GM21786 (cell line): ENCODE data around the gene RAB11FIP3.

Source experiments
- ATAC-seq: cut with Tn5 transposase; IDR thresholded peaks from one replicate; pipeline ENCODE4 v1.9.1; 2021; ENCODE audit not compliant: unreplicated experiment

Gene RAB11FIP3

GRCh38 chr16:515175-515938 is 89.9 kb downstream of the RAB11FIP3 start:
- no peak for ATAC-seq

- ATAC-seq = no peak
These were observed 90.4 kb downstream of the RAB11FIP3 start for GRCh38 chr16:515939-516226.

DNA sequence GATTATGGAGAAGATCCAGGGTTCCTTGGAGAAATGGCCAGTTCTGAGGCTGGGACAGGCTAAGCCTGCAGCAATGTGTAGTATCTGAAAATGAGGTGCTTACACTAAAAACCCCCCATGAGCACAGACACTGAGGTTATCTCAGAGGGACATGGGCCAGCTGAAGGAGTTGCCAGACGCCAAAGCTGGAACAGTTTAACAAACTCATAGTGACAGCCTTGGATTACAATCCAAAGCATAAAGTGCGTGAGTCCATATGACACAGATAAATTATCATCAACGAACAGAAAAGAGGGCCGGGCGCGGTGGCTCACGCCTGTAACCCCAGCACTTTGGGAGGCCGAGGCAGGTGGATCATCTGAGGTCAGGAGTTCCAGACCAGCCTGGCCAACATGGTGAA is 90.9 kb downstream of the RAB11FIP3 start:
- no peak for ATAC-seq

DNA sequence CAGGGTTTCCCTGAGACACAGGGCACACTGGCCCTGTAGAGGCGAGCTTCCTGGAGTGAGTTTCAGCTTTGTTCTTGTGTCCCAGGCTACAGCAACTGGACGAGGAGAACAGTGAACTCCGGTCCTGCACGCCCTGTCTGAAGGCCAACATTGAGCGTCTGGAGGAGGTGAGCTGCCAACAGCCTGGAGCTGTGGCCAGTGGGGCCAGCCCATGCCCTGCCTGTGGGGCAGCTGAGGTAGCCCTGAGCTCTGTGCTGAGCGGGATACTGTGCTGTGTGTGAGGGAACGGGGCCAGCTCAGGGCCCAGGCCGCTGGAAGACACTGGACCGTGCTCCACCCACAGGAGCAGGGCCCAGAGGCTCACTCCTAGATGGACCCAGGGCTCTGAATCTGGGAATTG is 93.4 kb downstream of the RAB11FIP3 start:
- no peak for ATAC-seq

DNA sequence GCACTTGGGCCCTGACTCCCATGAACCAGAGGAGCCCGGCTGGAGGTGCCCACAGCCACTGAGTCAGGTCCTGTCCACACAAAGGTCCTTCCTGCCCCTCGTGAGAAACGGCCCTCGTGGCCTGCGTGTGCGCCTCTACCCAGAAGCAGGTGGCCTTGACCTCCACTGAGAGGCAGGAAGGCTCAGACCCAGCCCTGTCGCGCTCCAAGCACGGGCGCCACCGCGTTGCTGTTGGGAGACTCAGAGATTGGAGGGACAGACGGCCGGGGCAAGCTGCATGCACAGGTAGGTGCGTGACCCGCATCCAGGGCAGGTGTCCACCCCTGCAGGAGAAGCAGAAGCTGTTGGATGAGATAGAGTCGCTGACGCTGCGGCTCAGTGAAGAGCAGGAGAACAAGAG is 94.0 kb downstream of the RAB11FIP3 start:
- ATAC-seq = no peak

DNA sequence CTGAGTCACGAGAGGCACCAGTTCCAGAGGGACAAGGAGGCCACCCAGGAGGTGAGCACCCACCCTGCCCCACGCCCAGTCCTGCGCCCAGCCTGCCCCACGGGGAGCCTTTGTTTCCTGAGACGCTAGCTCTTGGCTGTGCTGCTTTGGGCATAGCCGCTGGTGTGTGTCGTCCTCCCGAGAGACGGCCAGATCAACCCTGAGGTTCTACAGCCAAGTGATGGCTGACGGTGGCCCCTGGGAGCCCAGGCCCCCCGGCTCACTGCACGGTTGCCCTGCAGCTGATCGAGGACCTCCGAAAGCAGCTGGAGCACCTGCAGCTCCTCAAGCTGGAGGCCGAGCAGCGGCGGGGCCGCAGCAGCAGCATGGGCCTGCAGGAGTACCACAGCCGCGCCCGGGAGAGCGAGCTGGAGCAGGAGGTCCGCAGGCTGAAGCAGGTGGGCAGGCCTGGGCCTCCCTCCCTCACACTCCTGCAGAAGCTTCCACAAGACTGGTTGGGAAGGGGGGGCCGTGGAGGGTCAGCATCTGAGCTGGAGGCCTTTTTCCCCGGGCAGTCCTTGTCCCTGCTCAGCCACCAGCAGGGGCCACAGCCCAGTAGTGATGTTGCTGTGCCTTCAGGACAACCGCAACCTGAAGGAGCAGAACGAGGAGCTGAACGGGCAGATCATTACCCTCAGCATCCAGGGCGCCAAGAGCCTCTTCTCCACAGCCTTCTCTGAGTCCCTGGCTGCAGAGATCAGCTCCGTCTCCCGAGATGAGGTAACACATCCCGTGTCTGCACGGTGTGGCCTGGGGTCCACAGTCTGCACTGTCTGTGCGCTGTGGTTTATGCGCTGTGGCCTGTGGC is 94.6 kb downstream of the RAB11FIP3 start:
- no peak for ATAC-seq

- no peak for ATAC-seq
These were observed 95.4 kb downstream of the RAB11FIP3 start for GRCh38 chr16:520847-521246.

- ATAC-seq = no peak
These were observed 96.1 kb downstream of the RAB11FIP3 start for GRCh38 chr16:521381-522210.

GRCh38 chr16:522320-523096 is 97.1 kb downstream of the RAB11FIP3 start:
- no peak for ATAC-seq

DNA sequence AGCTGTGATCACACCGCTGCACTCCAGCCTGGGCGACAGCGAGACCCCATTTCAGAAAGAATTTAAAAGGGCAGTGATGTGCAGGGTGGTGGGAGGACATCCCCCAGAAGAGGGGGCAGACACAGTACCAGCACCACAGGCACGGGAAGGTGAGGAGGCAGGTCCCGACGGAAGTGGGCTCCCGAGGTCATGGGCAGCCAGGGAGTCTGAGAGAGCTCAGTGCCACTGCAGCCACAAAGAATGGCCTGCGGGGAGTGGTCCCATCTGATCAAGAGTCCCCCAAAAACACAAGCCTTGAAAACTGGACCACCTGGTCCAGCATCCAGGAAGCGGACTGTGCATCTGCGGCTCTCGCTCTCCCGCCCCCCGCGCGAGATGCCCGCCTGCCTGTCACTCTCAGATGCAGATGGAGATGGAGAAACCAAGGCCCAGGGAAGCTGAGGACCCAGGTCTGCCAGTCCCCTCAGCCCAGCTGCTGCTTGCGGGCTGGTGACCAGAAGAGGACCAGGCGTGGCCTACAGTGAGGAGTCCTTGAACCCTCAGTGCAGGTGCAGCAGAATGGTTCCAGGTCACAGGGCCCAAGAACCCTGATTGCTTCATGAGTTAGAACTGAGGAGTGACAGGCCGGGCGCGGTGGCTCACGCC is 97.8 kb downstream of the RAB11FIP3 start:
- ATAC-seq = no peak

- ATAC-seq = no peak
These were observed 99.0 kb downstream of the RAB11FIP3 start for GRCh38 chr16:524274-525040.

- no peak for ATAC-seq
These were observed 99.7 kb downstream of the RAB11FIP3 start for GRCh38 chr16:525123-525519.

DNA sequence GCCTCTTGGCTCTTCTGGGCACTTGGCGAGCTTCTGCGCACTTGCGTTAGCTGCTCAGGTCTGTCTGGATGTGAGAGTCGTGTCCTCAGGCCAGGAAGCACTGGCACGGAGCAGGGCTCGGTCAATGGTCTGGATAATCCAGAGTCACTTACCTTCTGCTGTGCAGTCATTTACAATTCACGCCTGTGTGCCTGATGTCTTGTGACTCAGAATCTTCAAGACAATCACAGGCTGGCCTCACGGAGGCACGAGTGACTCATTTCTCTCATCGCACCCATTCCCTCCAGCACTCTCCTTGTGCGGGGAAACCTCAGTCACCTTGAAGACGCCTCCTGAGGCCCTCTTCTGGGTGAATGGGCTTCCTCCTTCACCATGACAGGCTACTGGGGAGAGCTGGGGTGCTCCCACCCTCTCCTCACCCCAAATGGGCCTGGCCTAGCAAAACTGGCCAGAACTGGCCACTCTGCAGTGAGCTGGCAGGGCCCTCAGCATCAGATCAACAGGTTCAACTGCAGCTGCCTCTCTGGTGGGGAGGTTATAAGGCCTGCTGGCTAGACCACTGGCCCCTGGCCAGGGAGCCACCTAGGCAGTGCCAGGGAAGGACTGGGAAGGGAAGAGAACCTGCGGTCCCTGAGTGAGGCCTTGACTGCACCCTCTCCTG is 100.2 kb downstream of the RAB11FIP3 start:
- no peak for ATAC-seq

- ATAC-seq = peak; percentile 8
These were observed 100.9 kb downstream of the RAB11FIP3 start for GRCh38 chr16:526181-527014.

DNA sequence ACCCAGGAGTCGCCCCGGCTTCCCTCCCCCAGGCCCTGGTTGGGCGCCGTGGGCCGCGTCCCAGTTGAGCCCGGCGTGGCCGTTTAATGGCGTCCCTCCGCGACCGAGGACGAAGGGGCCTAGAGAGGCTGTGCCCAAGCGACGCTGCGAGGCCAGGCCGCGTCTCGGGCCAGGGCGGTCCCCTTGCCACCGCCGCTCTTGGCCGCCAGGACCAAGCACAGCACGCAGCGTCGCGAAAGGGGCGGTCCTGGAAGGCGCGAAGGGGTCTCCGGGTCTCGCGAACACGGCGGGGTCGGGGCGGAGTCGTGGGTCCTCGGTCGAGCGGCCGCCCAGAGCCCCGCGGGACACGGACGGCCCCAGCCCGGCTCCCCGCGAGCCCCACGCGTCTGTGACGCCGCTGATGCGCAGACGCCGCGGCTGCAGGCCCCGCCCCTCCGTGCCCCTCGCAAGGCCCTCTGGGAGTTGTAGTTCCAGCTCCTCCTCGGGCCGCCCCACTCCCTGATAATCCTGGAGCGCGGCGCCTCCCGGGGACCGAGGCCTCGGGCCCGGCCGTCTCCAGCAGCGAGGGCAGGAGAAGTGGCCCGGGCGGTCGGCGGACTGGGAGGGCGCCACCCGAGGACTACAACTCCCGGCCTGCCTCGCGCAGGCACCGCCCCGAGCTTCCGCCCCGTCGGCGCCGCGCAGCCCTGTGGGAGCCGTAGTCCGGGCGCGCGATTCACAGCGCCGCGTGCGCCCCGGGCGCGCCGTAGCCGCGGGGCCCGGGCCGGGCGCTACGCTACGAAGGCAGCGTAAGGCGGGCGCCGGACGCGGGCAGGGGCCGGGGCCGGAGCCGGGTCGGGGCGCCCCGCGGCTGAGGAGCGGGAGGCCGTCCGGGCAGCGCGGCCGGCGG is 101.8 kb downstream of the RAB11FIP3 start, which contains the start of gene CAPN15:
TSS of gene CAPN15 (plus strand) at position 698 of the 889 bp plus-strand sequence. CDS start 19,127 bp downstream, outside the sequence.
- peak; percentile 63 for ATAC-seq

DNA sequence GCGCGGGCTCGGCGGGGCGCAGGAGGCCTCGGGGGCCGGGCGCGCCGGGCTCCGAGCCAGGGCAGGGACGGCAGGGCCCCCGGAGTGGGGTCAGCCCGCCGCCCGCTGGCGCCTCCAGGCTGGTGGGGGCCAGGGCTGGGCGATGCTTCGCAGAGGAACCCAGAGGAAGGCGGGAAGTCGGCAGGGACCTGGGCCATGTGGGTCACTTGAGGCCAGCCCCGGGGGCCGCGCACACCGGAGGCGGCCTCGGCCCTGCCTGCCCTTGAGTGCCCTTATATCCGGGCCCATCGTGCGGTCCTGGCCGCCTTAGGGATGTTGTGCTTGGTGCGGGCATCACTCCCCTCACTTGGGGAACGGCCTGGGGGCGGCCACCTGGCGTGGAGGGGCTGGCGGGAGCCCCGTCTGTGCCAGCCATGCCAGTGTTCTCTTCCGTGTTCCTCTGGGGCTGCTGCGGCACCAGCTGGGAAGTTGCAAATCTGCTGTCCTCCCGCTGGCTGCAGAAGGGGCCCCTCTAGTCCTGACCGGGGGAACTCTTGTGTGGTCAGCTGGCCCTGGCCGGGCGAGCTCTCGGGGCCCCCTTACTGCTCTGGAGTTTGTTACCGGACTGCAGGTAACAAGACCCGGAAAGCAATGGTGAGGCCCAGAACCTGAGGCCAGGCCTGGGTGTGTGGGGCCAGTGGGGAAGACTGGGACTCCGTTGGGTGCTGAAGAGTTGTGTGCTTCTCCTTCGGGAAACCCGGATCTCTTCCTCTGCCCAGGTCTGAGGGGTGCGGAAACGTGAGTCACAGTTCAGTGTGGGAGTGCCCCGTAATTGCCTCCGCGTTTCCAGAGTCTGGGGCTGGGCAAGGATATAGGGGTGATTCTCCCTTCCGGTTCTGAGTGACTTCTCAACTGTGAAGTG is 102.9 kb downstream of the RAB11FIP3 start:
- ATAC-seq = no peak
